ENCODE results near the gene BDH1.

Gene BDH1

DNA sequence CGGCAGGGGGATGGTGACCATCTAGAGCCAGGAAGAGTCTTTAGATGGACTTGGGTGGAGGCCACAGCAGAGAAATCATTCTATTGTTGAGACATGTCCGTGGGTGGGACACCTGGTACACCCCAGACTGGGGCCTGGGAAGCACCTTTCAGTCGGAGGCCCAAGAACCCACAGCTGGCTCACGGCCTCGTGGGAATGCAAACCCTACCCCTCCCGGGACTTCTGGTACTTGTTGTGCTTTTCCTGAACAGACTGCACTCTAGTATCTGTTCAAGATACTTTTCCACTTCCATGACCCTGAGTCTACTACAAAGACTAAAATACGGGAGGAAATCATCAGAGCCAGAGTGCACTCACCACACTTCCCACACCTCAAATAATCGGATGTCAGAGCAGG is 60.7 kb downstream of the BDH1 start:
- no peak for TF ChIP-seq TCF4 (CRISPR knock-in tag; IDR thresholded peaks at IDR 0.05; ENCODE audit: borderline replicate concordance)
- no peak for TF ChIP-seq ZC3H10 (CRISPR knock-in tag; IDR thresholded peaks at IDR 0.05)
- no peak for TF ChIP-seq RARB (CRISPR knock-in tag; IDR thresholded peaks at IDR 0.05)
- TF ChIP-seq, protein P1, sequence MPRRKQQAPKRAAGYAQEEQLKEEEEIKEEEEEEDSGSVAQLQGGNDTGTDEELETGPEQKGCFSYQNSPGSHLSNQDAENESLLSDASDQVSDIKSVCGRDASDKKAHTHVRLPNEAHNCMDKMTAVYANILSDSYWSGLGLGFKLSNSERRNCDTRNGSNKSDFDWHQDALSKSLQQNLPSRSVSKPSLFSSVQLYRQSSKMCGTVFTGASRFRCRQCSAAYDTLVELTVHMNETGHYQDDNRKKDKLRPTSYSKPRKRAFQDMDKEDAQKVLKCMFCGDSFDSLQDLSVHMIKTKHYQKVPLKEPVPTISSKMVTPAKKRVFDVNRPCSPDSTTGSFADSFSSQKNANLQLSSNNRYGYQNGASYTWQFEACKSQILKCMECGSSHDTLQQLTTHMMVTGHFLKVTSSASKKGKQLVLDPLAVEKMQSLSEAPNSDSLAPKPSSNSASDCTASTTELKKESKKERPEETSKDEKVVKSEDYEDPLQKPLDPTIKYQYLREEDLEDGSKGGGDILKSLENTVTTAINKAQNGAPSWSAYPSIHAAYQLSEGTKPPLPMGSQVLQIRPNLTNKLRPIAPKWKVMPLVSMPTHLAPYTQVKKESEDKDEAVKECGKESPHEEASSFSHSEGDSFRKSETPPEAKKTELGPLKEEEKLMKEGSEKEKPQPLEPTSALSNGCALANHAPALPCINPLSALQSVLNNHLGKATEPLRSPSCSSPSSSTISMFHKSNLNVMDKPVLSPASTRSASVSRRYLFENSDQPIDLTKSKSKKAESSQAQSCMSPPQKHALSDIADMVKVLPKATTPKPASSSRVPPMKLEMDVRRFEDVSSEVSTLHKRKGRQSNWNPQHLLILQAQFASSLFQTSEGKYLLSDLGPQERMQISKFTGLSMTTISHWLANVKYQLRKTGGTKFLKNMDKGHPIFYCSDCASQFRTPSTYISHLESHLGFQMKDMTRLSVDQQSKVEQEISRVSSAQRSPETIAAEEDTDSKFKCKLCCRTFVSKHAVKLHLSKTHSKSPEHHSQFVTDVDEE (CRISPR knock-in tag; IDR thresholded peaks at IDR 0.05) = no peak
- TF ChIP-seq, protein P2, sequence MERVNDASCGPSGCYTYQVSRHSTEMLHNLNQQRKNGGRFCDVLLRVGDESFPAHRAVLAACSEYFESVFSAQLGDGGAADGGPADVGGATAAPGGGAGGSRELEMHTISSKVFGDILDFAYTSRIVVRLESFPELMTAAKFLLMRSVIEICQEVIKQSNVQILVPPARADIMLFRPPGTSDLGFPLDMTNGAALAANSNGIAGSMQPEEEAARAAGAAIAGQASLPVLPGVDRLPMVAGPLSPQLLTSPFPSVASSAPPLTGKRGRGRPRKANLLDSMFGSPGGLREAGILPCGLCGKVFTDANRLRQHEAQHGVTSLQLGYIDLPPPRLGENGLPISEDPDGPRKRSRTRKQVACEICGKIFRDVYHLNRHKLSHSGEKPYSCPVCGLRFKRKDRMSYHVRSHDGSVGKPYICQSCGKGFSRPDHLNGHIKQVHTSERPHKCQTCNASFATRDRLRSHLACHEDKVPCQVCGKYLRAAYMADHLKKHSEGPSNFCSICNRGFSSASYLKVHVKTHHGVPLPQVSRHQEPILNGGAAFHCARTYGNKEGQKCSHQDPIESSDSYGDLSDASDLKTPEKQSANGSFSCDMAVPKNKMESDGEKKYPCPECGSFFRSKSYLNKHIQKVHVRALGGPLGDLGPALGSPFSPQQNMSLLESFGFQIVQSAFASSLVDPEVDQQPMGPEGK (CRISPR knock-in tag; IDR thresholded peaks at IDR 0.05; ENCODE audit: borderline replicate concordance) = no peak
- no peak for TF ChIP-seq SNAI2 (CRISPR knock-in tag; IDR thresholded peaks at IDR 0.05)
- TF ChIP-seq, protein P3, sequence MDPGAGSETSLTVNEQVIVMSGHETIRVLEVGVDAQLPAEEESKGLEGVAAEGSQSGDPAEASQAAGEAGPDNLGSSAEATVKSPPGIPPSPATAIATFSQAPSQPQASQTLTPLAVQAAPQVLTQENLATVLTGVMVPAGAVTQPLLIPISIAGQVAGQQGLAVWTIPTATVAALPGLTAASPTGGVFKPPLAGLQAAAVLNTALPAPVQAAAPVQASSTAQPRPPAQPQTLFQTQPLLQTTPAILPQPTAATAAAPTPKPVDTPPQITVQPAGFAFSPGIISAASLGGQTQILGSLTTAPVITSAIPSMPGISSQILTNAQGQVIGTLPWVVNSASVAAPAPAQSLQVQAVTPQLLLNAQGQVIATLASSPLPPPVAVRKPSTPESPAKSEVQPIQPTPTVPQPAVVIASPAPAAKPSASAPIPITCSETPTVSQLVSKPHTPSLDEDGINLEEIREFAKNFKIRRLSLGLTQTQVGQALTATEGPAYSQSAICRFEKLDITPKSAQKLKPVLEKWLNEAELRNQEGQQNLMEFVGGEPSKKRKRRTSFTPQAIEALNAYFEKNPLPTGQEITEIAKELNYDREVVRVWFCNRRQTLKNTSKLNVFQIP (CRISPR knock-in tag; IDR thresholded peaks at IDR 0.05; ENCODE audit: borderline replicate concordance, low read depth) = no peak
- TF ChIP-seq ZNF70 (CRISPR knock-in tag; IDR thresholded peaks at IDR 0.05) = no peak
- TF ChIP-seq GLIS3 (CRISPR knock-in tag; IDR thresholded peaks at IDR 0.05) = no peak
- no peak for TF ChIP-seq ZFP30 (CRISPR knock-in tag; IDR thresholded peaks at IDR 0.05)
- no peak for TF ChIP-seq BACH2 (CRISPR knock-in tag; IDR thresholded peaks at IDR 0.05; ENCODE audit: borderline replicate concordance)
- no peak for TF ChIP-seq ZFP3 (CRISPR knock-in tag; IDR thresholded peaks at IDR 0.05)
- no peak for TF ChIP-seq TOX (CRISPR knock-in tag; IDR thresholded peaks at IDR 0.05; ENCODE audit: borderline replicate concordance)
- TF ChIP-seq, protein P4, sequence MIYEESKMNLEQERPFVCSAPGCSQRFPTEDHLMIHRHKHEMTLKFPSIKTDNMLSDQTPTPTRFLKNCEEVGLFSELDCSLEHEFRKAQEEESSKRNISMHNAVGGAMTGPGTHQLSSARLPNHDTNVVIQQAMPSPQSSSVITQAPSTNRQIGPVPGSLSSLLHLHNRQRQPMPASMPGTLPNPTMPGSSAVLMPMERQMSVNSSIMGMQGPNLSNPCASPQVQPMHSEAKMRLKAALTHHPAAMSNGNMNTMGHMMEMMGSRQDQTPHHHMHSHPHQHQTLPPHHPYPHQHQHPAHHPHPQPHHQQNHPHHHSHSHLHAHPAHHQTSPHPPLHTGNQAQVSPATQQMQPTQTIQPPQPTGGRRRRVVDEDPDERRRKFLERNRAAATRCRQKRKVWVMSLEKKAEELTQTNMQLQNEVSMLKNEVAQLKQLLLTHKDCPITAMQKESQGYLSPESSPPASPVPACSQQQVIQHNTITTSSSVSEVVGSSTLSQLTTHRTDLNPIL (CRISPR knock-in tag; IDR thresholded peaks at IDR 0.05; ENCODE audit: low read depth) = no peak
- no peak for TF ChIP-seq ESRRG (CRISPR knock-in tag; IDR thresholded peaks at IDR 0.05)
- no peak for TF ChIP-seq PPARA (CRISPR knock-in tag; IDR thresholded peaks at IDR 0.05; ENCODE audit: borderline replicate concordance)
- TF ChIP-seq OSR1 (CRISPR knock-in tag; IDR thresholded peaks at IDR 0.05) = no peak
- no peak for ATAC-seq

DNA sequence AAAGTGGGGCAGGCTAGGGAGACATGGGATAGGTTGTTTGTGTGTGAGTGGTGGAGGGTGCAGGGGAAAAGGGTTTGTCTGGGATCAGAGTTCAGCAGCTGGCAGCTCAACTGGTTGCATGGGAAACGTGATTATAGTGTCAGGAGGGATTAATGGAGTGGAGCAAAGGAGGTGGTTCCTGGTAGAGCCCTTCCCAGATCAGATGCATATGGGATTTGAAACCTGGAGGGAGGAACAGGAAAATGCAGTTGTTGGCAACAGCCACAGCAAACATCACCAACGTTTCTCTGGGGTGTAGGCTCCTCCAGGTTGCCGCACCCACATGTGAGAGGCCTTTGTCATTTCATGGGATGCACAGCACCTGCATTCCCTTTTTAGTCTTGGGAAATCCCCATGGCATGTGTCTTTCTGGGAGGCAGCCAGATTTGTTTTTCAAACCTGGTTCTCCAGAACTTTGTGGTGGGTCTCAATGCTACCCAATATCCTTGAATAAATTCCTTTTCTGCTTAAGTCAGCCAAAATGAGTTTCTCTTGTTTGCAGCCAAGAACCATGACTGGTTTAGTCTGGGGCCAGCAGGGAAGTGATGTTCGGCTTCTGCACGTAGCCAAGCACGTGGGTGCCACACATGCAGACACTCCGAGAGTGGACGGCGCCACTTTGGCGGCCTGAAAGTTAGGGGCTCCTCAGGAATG is 61.3 kb downstream of the BDH1 start:
- no peak for TF ChIP-seq ZNF8 (CRISPR knock-in tag; IDR thresholded peaks at IDR 0.05)
- no peak for TF ChIP-seq ZNF565 (CRISPR knock-in tag; conservative IDR thresholded peaks at IDR 0.05; ENCODE audit: low read depth)
- TF ChIP-seq BACH2 (CRISPR knock-in tag; IDR thresholded peaks at IDR 0.05; ENCODE audit: borderline replicate concordance) = no peak
- no peak for TF ChIP-seq ESRRG (CRISPR knock-in tag; IDR thresholded peaks at IDR 0.05)
- no peak for TF ChIP-seq PPARA (CRISPR knock-in tag; IDR thresholded peaks at IDR 0.05; ENCODE audit: borderline replicate concordance)
- TF ChIP-seq, protein P1 (CRISPR knock-in tag; IDR thresholded peaks at IDR 0.05) = no peak
- ATAC-seq = no peak; the same call in 2 of the 3 replicates

DNA sequence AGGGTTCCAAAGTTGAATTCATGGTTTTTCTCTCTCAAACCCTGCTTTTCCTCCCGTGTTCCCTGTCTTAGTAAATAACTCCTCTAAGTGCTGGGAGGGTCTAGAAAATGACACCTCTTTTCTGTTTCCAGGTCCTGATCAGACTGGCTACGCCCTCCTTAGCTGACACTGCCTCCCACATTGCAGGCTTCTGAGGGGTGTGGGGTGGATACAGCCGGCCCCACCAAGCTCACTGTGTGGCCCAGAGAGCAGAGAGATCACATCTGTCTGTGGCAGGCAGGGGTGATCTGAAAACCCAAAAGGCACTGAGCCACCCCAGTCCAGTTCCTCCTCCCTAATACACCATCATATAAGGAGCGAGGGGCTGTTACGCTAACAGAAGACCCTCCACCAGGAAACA is 62.7 kb downstream of the BDH1 start:
- TF ChIP-seq, protein P5, sequence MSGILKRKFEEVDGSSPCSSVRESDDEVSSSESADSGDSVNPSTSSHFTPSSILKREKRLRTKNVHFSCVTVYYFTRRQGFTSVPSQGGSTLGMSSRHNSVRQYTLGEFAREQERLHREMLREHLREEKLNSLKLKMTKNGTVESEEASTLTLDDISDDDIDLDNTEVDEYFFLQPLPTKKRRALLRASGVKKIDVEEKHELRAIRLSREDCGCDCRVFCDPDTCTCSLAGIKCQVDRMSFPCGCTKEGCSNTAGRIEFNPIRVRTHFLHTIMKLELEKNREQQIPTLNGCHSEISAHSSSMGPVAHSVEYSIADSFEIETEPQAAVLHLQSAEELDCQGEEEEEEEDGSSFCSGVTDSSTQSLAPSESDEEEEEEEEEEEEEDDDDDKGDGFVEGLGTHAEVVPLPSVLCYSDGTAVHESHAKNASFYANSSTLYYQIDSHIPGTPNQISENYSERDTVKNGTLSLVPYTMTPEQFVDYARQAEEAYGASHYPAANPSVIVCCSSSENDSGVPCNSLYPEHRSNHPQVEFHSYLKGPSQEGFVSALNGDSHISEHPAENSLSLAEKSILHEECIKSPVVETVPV (CRISPR knock-in tag; IDR thresholded peaks at IDR 0.05) = no peak
- TF ChIP-seq BACH2 (CRISPR knock-in tag; IDR thresholded peaks at IDR 0.05; ENCODE audit: borderline replicate concordance) (no peak), ZC3H10 (CRISPR knock-in tag; IDR thresholded peaks at IDR 0.05) (no peak), ISL1 (CRISPR knock-in tag; IDR thresholded peaks at IDR 0.05) (no peak), OSR1 (CRISPR knock-in tag; IDR thresholded peaks at IDR 0.05) (no peak), TOX (CRISPR knock-in tag; IDR thresholded peaks at IDR 0.05; ENCODE audit: borderline replicate concordance) (no peak), GLIS3 (CRISPR knock-in tag; IDR thresholded peaks at IDR 0.05) (no peak), ESRRG (CRISPR knock-in tag; IDR thresholded peaks at IDR 0.05) (no peak)
- TF ChIP-seq, protein P2 (CRISPR knock-in tag; IDR thresholded peaks at IDR 0.05; ENCODE audit: borderline replicate concordance) = no peak
- no peak for ATAC-seq
